Fibroblast of the aortic adventitia (primary cell): ENCODE measurements around the gene D2HGDH. TPM values are rescaled to one million over a fixed set of nuclear protein-coding genes. Genes with fewer than 3 reads are reported as not detected.
"Not testable (repeated sequence)": the region's sequence is repeated elsewhere in the genome, so short reads cannot be mapped to it uniquely, and the experiment has no call there.

Experiments used
- DNase-seq: peaks from one replicate; pipeline ENCODE4 v3.0.0-alpha.2; 2010; ENCODE audit warnings: low read depth
- H3K4me3 ChIP-seq: 2 replicates; pipeline ENCODE4 v1.5.1; 2011; ENCODE audit warnings: low read depth, mild to moderate bottlenecking, control low read depth, low read length, moderate library complexity
- CTCF ChIP-seq: IDR thresholded peaks from 2 replicates; pipeline ENCODE4 v1.5.1; 2011; ENCODE audit warnings: mild to moderate bottlenecking, low read length, control low read depth, inconsistent platforms; ENCODE audit not compliant: insufficient read depth
- total RNA-seq: library from RNA; depleted of rRNA; stranded (reverse); fragments of >200 nt; gene quantifications from 2 replicates; pipeline ENCODE4 v1.2.3, GENCODE V29; 2012; ENCODE audit warnings: low replicate concordance

Gene D2HGDH
- total RNA-seq, 1 donor: 9.3 TPM

GRCh38 chr2:241739651-241740050 lies 5.2 kb downstream of the D2HGDH start:
- no peak overlapping the region for H3K4me3 ChIP-seq
- DNase-seq: peak; percentile 40
- no peak for TF ChIP-seq CTCF

- H3K4me3 ChIP-seq: no peak overlapping the region
- no peak for DNase-seq
- TF ChIP-seq CTCF: no peak
Observed at GRCh38 chr2:241741016-241741415, 6.6 kb downstream of the D2HGDH start.

- TF ChIP-seq CTCF: no peak
- H3K4me3 ChIP-seq: no peak overlapping the region
- DNase-seq: no peak
Observed at GRCh38 chr2:241742320-241742939, 8.0 kb downstream of the D2HGDH start.

GRCh38 chr2:241743008-241743407 lies 8.6 kb downstream of the D2HGDH start:
- not testable (repeated sequence) for DNase-seq, H3K4me3 ChIP-seq

- no peak overlapping the region for H3K4me3 ChIP-seq
- no peak for TF ChIP-seq CTCF
- no peak for DNase-seq
Observed at GRCh38 chr2:241743620-241744019, 9.2 kb downstream of the D2HGDH start.

- H3K4me3 ChIP-seq: no peak overlapping the region
- no peak for DNase-seq
- no peak for TF ChIP-seq CTCF
Observed at GRCh38 chr2:241744028-241744754, 9.8 kb downstream of the D2HGDH start.

GRCh38 chr2:241745276-241745675 lies 10.8 kb downstream of the D2HGDH start:
- no peak overlapping the region for H3K4me3 ChIP-seq
- DNase-seq: no peak
- no peak for TF ChIP-seq CTCF
